ENCODE data around the gene RICTOR.

GRCh38 chr5:39009280-39009679 is 64.9 kb downstream of the RICTOR start:
- TF ChIP-seq CTCF (IDR thresholded peaks at IDR 0.05 in 8 of 11, conservative IDR thresholded peaks at IDR 0.05 in 3 of 11) (no peak), POLR2A (IDR thresholded peaks at IDR 0.05) (no peak), POLR2AphosphoS5 (IDR thresholded peaks at IDR 0.05) (no peak)

All from spleen (tissue), 7 donors.